Endothelial cell of umbilical vein (primary cell): ENCODE measurements around the gene CSNK1E. TPM values are rescaled to one million over a fixed set of nuclear protein-coding genes. Genes with fewer than 3 reads are reported as not detected.

Experiments
- BruUV-seq: library from RNA; stranded (reverse); fragments of 400-500 nt; replicated peaks from 2 replicates; lab custom pipeline; 2021; lab: Mats Ljungman, UMichigan
- CTCF ChIA-PET: fragments of 300-600, 350-600 bp; sonication (Branson Sonifier 250); formaldehyde crosslinking; loops from one replicate; lab custom pipeline; 2021; ENCODE audit warnings: antibody characterized with exemption, inconsistent platforms; lab: Charles Lee
- POLR2A ChIA-PET: fragments of 300-600, 350-600 bp; sonication (Branson Sonifier 250); formaldehyde crosslinking; loops from one replicate; lab custom pipeline; 2021; ENCODE audit warnings: antibody characterized with exemption, inconsistent platforms; lab: Charles Lee
- DNase-seq: peaks from one replicate; pipeline ENCODE4 v3.0.0-alpha.2; 2011; ENCODE audit warnings: low read depth, low spot score
- FAIRE-seq: peaks from 2 replicates; lab custom pipeline; 2011; peaks lifted over from hg19 to GRCh38; lab: Jason Lieb, UNC
- H2AFZ ChIP-seq: 2 replicates; pipeline ENCODE4 v1.6.0; 2012; ENCODE audit warnings: low read depth, low read length, control low read depth, inconsistent platforms
- H3K27ac ChIP-seq: 2 replicates; pipeline ENCODE4 v1.5.1; 2011; ENCODE audit warnings: low read depth, mild to moderate bottlenecking, control low read depth, low read length, moderate library complexity; ENCODE audit not compliant: insufficient read depth
- H3K27me3 ChIP-seq, 2 experiments: 2 replicates each; pipeline versions ENCODE4 v1.6.0 to v1.6.1; 2011; ENCODE audit warnings: low read length in 2 of 2, mixed read lengths in 1 of 2; ENCODE audit not compliant: control insufficient read depth in 2 of 2, insufficient read depth in 2 of 2
- H3K36me3 ChIP-seq, 2 experiments: 2 replicates in 1 of 2; 3 replicates in 1 of 2; pipeline ENCODE4 v1.5.1; 2011; ENCODE audit warnings: low read length in 2 of 2, mild to moderate bottlenecking in 1 of 2, moderate library complexity in 1 of 2; ENCODE audit not compliant: control insufficient read depth in 2 of 2, insufficient read depth in 2 of 2; ENCODE audit errors: extremely low read depth in 1 of 2
- H3K4me1 ChIP-seq: 3 replicates; pipeline ENCODE4 v1.5.1; 2011; ENCODE audit warnings: mild to moderate bottlenecking, low read length; ENCODE audit not compliant: control insufficient read depth, insufficient read depth; ENCODE audit errors: extremely low read depth
- H3K4me2 ChIP-seq: 2 replicates; pipeline ENCODE4 v1.6.1; 2011; ENCODE audit warnings: low read length, control low read depth, mixed read lengths; ENCODE audit not compliant: insufficient read depth
- H3K4me3 ChIP-seq, 3 experiments: fragments of 200-600 bp in 1 of 3; sonication (generic), shearing (Covaris generic) in 1 of 3; replicated peaks in 1 of 3; 2 replicates each; pipeline ENCODE4 v1.5.1; 2011 to 2016; ENCODE audit warnings: control low read depth in 3 of 3, low read length in 3 of 3, mild to moderate bottlenecking in 2 of 3, inconsistent platforms in 1 of 3, low read depth in 1 of 3, moderate library complexity in 1 of 3; ENCODE audit not compliant: insufficient read depth in 1 of 3
- H3K79me2 ChIP-seq: 2 replicates; pipeline ENCODE4 v1.6.0; 2012; ENCODE audit warnings: low read length, inconsistent platforms; ENCODE audit not compliant: control insufficient read depth, insufficient read depth
- H3K9ac ChIP-seq: replicated peaks from 2 replicates; pipeline ENCODE3; 2011; ENCODE audit warnings: low read length, control low read depth; ENCODE audit not compliant: insufficient read depth; ENCODE audit errors: extremely low read depth
- H3K9me1 ChIP-seq: replicated peaks from 3 replicates; pipeline ENCODE4 v1.6.0; 2011; ENCODE audit warnings: mild to moderate bottlenecking, low read length; ENCODE audit not compliant: control insufficient read depth, insufficient read depth; ENCODE audit errors: extremely low read depth
- H3K9me3 ChIP-seq: replicated peaks from 2 replicates; pipeline ENCODE4 v1.5.1; 2012; ENCODE audit warnings: low read length, inconsistent platforms; ENCODE audit not compliant: control insufficient read depth, insufficient read depth
- H4K20me1 ChIP-seq: replicated peaks from 2 replicates; pipeline ENCODE3; 2011; ENCODE audit warnings: mild to moderate bottlenecking, low read length; ENCODE audit not compliant: control insufficient read depth, insufficient read depth; ENCODE audit errors: extremely low read depth
- EZH2 ChIP-seq: IDR thresholded peaks from 2 replicates; pipeline ENCODE4 v1.6.1; 2012; ENCODE audit warnings: borderline replicate concordance, low read depth, mild to moderate bottlenecking, moderate library complexity, low read length, inconsistent platforms; ENCODE audit not compliant: severe bottlenecking
- FOS ChIP-seq: IDR thresholded peaks from 2 replicates; pipeline ENCODE4 v1.6.1; 2011; ENCODE audit warnings: mild to moderate bottlenecking, low read length, moderate library complexity, borderline replicate concordance; ENCODE audit not compliant: insufficient read depth
- GATA2 ChIP-seq: IDR thresholded peaks from 2 replicates; pipeline ENCODE4 v1.7.0; 2011; ENCODE audit warnings: low read depth, mild to moderate bottlenecking, moderate library complexity, mixed read lengths, low read length; ENCODE audit not compliant: insufficient read length, insufficient read depth
- JUN ChIP-seq: IDR thresholded peaks from 2 replicates; pipeline ENCODE4 v1.6.1; 2011; ENCODE audit warnings: borderline replicate concordance, low read depth; ENCODE audit not compliant: insufficient read length, insufficient read depth
- MAX ChIP-seq: IDR thresholded peaks from 2 replicates; pipeline ENCODE4 v1.6.1; 2011; ENCODE audit not compliant: insufficient read depth, insufficient read length
- MYC ChIP-seq: IDR thresholded peaks from one replicate; pipeline ENCODE4 v1.6.1; 2011; ENCODE audit warnings: mild to moderate bottlenecking, low read depth, low read length
- POLR2A ChIP-seq: IDR thresholded peaks from 2 replicates; pipeline ENCODE4 v1.6.1; 2012; ENCODE audit warnings: low read depth, mild to moderate bottlenecking, control low read depth, low read length
- POLR2AphosphoS5 ChIP-seq: IDR thresholded peaks from 2 replicates; pipeline ENCODE4 v1.6.1; 2012; ENCODE audit warnings: low read depth, mild to moderate bottlenecking, control low read depth, low read length, moderate library complexity; ENCODE audit not compliant: insufficient read depth
- dilution Hi-C: fragments of 300-500 bp; cut with MboI; formaldehyde crosslinking; loops from one replicate; pipeline ENCODE4 v1.15.0; 2019; ENCODE audit warnings: low sequenced_read_pairs; ENCODE audit not compliant: extremely low pct_ligation_motif_present
- intact Hi-C: fragments of 100-400 bp; cut with micrococcal nuclease; formaldehyde crosslinking; loops from one replicate; pipeline ENCODE4 v1.10.0; 2022
- polyA plus RNA-seq, 4 experiments: library from polyadenylated mRNA; depleted of rRNA in 3 of 4; stranded (reverse) in 3 of 4; unstranded in 1 of 4; fragments of >200 nt; gene quantifications; 2 replicates each; pipeline versions ENCODE4 v1.2.1 to v1.2.3, GENCODE V29; 2011 to 2012; ENCODE audit warnings: missing spikeins in 1 of 4
- total RNA-seq: library from RNA; stranded (reverse); gene quantifications from 2 replicates; pipeline ENCODE4 v1.2.3, GENCODE V29; 2021
- TF ChIP-seq, protein P1 (sequence below), 2 donors: IDR thresholded peaks; 1 replicate in 1 of 2; 2 replicates in 1 of 2; pipeline ENCODE4 v1.5.1; 2011; ENCODE audit warnings: low read length in 2 of 2, mild to moderate bottlenecking in 2 of 2, moderate library complexity in 2 of 2, control low read depth in 1 of 2, inconsistent platforms in 1 of 2, low read depth in 1 of 2; ENCODE audit not compliant: insufficient read depth in 1 of 2; ENCODE audit errors: extremely low read depth in 1 of 2

CSNK1E gene
- total and polyA plus RNA-seq, 2 donors (not counting 3 experiments of a cell fraction or from before 2014, with no cell fraction given) = 259 to 262 TPM

GRCh38 chr22:38298312-38299005 lies 18.8 kb downstream of the CSNK1E start:
- intact Hi-C loops = no loop called here
- no TSS peak for BruUV-seq
- Histone ChIP-seq H3K27me3 (no peaks in the 10 kb centered on the region), H2AFZ (no peak overlapping the region), H3K27ac (no peak overlapping the region), H3K4me3 (no peak overlapping the region), H3K9me3 (no peaks in the 10 kb centered on the region), H3K9me1 (no peaks in the 10 kb centered on the region), H3K4me1 (no peaks in the 10 kb centered on the region), H4K20me1 (no peaks in the 10 kb centered on the region), H3K36me3 (peaks cover 40 to 86% of the 10 kb centered on the region in 2 experiments), H3K79me2 (peaks cover 32% of the 10 kb centered on the region), H3K9ac (no peak overlapping the region), H3K4me2 (no peak overlapping the region)
- ChIA-PET CTCF (interaction anchor here (1.2 to 1.6 kb wide), 3 partner anchors 32 to 54 kb away, joined by 3 read pairs; no protein-coding TSS in a partner anchor), POLR2A (no interaction called here)
- TF ChIP-seq POLR2AphosphoS5 = no peak
- TF ChIP-seq, protein P1, sequence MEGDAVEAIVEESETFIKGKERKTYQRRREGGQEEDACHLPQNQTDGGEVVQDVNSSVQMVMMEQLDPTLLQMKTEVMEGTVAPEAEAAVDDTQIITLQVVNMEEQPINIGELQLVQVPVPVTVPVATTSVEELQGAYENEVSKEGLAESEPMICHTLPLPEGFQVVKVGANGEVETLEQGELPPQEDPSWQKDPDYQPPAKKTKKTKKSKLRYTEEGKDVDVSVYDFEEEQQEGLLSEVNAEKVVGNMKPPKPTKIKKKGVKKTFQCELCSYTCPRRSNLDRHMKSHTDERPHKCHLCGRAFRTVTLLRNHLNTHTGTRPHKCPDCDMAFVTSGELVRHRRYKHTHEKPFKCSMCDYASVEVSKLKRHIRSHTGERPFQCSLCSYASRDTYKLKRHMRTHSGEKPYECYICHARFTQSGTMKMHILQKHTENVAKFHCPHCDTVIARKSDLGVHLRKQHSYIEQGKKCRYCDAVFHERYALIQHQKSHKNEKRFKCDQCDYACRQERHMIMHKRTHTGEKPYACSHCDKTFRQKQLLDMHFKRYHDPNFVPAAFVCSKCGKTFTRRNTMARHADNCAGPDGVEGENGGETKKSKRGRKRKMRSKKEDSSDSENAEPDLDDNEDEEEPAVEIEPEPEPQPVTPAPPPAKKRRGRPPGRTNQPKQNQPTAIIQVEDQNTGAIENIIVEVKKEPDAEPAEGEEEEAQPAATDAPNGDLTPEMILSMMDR (IDR thresholded peaks at IDR 0.05; ENCODE audit: extremely low read depth in 1 of 2, insufficient read depth in 1 of 2, low read depth in 1 of 2, low read length in 2 of 2) = peak; percentile 45 to 69
- dilution Hi-C loops = no loop called here
- FAIRE-seq (no peak), DNase-seq (no peak)

DNA sequence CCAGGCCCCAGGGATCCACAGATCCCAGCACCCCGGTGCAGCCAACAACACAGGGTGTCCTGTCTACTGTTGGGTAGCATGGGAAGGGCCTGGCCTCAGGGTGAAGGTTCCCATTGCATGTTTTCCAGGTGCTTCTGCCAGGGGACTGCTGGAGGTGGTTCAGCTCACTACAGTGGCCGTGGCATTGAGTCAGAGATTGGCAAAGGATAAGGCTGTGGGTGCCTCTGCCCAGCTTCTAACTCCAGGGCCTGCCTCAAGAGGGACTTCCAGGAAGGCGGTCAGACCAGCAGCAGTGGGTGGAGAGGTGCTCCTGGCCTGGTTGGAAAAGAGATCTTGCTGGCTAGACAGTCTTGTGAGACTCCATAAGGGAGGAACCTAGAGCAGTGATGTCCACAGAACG lies 20.9 kb downstream of the CSNK1E start:
- no peak for FAIRE-seq
- Histone ChIP-seq H3K79me2 (peaks cover 17% of the 10 kb centered on the region), H3K27me3 (no peaks in the 10 kb centered on the region), H3K4me1 (no peaks in the 10 kb centered on the region), H3K9me3 (no peaks in the 10 kb centered on the region), H4K20me1 (no peaks in the 10 kb centered on the region), H3K9me1 (no peaks in the 10 kb centered on the region), H2AFZ (no peak overlapping the region), H3K4me3 (no peak overlapping the region), H3K4me2 (no peak overlapping the region), H3K27ac (no peak overlapping the region), H3K9ac (no peak overlapping the region), H3K36me3 (peaks cover 37 to 84% of the 10 kb centered on the region in 2 experiments)
- CTCF ChIA-PET = interaction anchor here (1.4 to 1.6 kb wide), 2 partner anchors 10 to 244 kb away, joined by 5 to 8 read pairs; no protein-coding TSS in a partner anchor
- intact Hi-C loops (loop anchor here (1.0 kb wide), 1 partner anchor 54 kb away; no protein-coding TSS in a partner anchor), dilution Hi-C loops (no loop called here)
- BruUV-seq = TSS peak; percentile 10
- TF ChIP-seq FOS = no peak
- no peak for TF ChIP-seq MAX
- no peak for TF ChIP-seq EZH2
- no peak for TF ChIP-seq POLR2A
- TF ChIP-seq JUN = no peak
- no peak for TF ChIP-seq MYC
- TF ChIP-seq, protein P1 (IDR thresholded peaks at IDR 0.05; ENCODE audit: extremely low read depth in 1 of 2, insufficient read depth in 1 of 2, low read depth in 1 of 2, low read length in 2 of 2) = no peak
- TF ChIP-seq POLR2AphosphoS5 = no peak
- TF ChIP-seq GATA2 = no peak
- DNase-seq = no peak
- POLR2A ChIA-PET = no interaction called here
